ENCODE results near the gene PLCD4. TPM values are rescaled to one million over a fixed set of nuclear protein-coding genes. Genes with fewer than 3 reads are reported as not detected.

Gene PLCD4
- 9.9 and 11.8 TPM in 2 replicates for total RNA-seq
- 7.6 TPM for polyA plus RNA-seq (2012)

DNA sequence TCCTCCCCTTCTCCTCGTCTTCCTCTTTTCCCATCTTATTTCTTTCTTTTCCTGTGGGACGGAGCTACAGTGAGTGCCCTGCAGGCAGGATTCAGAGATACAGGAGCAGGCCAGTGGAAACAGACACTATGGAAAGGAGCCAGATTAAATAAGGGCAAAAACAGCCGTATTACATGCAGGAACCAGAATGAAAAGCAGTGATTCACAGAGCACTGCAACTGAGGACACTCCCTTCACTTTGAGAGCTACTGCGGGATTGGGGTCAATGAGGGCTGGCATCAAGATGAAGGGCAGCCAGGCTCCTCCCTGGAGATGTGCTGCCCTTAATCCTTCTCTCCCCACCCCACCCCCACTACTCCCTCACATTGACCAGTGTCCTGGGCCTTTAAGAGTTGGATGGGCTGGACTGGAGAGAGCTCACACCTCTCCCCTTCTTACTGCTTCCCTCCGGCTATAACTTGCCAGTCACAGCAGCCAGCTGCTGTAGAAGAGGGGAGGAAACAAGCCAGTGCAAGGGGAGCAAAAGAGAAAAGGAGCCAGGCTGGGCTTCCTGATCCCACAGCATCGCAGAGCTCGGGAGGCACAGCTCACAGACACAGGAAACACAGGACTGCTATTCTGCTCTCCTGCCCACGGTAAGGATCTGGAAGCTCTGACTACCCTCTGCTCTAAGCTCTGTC is at the start of gene PLCD4:
Gene PLCD4 (plus strand): TSS at position 464 of the 680 bp plus-strand sequence. CDS start 7,841 bp downstream, outside the sequence.
- DNase-seq (ENCODE audit: low read depth), result peak; percentile 96

DNA sequence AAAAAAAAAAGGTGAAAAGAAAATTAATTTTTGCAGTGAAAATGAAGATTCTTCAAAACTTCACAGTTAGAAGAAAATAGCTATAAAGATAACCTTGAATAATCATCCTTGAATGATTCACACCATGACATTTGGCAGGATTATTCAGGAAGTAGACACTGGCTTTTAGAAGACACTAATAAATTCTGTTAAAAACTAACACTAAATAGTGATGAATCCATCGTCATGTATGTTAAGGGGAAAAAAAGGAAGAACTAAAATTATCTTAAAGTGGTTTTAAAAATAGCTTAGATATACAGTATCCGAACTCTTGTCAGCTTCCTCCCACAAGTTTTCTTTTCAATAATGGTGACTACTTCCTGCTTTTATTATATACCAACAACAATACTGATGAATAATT is 49.8 kb upstream of the PLCD4 start:
- no peak for DNase-seq (ENCODE audit: low read depth)

DNA sequence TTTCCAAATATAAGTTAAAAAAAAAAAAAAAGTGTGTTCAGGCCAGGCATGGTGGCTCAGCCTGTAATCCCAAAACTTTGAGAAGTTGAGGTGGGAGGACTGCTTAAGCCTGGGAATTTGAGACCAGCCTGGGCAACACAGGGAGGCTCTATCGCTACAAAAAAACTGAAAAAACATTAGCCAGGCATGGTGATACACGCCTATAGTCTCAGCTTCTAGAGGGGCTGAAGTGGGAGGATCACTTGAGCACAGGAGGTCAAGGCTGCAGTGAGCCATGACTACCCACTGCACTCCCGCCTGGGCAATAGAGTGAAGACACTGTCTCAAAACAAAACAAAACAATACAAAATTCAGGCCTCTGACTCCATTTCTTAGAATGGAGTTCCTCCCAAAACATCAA is 48.7 kb upstream of the PLCD4 start:
- no peak for DNase-seq (ENCODE audit: low read depth)

DNA sequence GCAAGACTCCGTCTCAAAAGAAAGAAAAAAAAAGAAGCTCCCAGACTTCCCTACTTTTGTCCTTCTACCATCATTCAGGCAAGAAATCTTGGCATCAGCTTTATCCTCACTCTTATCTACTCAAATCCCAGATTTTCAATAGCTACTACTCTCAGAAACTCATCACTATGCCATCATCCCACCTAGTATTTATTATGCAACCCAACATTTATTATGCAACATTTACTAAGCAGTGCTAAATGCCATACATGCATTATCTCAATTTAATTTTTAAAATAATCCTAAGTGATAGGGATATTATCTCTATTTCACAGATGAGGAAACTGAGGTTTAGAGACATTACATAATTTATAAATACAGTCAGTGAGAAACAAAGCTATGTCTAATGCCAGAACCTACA is 43.6 kb upstream of the PLCD4 start:
- no peak for DNase-seq (ENCODE audit: low read depth)

DNA sequence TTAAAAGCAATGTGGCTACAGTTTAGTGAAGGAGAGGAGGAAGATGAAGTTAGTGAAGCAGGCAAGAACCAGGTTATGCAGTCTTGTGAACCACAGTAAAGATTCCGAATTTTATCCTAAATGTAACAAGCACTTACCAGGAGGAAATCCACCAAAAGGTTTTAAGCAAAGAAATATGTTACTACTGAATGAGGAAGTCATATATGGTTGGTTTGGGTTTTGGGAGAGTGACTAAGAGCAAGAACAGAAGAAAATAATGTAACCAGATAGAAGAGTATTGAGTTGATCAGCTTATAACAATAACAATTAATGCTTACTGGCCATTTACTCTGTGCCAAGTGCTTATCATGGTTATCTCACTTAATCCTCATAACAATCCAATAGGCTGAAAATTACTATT is 41.4 kb upstream of the PLCD4 start:
- no peak for DNase-seq (ENCODE audit: low read depth)

DNA sequence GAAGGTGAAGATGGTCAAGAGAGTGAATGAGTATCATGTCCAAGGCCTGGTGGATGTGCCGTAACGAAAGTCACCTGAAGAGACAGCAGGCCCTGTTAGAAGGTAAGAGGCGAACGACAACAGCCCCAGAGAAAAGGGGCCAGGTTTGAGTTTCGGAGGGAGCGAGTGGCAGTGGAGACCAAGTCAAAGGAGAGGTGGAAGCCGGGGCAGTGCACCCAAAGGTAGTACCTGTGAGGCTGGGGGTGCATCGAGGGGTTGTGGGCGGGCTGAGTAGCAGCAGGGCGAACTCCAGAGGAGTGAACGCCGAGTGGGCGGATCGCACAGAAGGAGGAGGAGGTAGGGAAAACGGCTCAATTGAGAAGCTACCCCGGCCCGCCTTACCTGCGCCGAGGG is 39.9 kb upstream of the PLCD4 start:
- DNase-seq (ENCODE audit: low read depth), result no peak

DNA sequence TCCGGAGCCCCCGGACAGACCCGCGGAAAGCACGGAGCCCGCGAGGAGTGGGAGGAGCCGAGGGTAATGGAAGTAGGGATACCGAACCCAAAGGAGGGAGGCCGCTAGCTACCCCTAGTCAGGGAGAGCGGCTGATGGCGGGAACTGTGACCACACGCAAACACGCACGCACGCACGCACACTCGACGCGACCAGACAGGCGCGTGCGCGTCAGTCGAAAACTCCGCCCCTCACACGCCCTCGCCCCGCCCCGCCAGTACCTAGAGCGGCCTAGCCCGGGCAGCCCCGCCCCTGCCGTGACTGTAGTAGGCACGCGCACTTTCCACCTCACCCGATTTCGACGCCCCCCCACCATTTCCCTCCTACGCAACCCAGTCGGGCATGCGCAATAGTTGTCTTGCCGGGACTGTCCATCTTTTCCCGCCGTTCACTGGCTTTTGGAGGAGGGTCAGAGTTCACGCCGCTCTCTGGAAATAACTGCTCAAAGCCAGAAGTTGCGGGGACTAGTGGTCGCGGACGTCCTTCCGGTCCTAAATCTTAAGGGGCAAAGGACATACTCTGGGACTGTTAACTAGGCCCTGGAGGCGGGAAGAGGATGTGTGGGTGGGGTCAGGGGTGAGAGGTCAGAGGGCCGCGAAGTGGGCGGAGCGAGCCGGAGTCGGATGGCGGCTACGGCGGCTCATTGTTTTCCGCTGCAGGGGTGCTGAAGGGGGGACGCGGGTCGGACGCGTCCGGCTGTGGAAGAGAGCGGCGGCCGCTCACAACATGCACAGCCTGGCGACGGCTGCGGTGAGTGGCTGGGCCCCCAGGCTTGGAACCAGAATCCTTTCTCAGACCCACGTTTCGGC is 39.3 kb upstream of the PLCD4 start, which contains the start of the genes CNOT9 and USP37:
Gene CNOT9 (plus strand): TSS at position 650 of the 848 bp plus-strand sequence. CDS start 116 bp downstream, at position 766.
Gene USP37 (minus strand): TSS at position 162 of the 848 bp plus-strand sequence. CDS start 9,698 bp downstream, outside the sequence.
- DNase-seq (ENCODE audit: low read depth), result peak; percentile 98

DNA sequence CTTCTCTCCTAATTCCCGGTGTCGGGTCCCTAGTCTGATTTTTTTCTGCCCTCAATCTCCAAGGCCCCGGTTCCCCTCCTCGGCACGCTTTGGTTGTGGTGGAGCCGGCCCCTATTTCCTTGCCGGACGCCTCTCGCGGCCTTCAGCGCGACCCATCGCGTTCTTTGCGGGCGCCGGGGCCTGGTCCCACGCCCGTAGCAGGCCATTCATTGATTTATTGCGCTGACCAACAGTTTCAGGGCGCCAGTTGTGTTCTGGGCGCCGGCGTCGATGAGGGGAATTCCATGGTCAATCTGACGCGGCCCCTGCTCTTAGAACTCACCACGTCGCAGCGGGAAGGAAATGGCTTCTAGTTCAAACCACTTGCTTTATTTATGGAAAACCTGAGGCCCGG is 38.7 kb upstream of the PLCD4 start:
- peak; percentile 75 for DNase-seq (ENCODE audit: low read depth)

DNA sequence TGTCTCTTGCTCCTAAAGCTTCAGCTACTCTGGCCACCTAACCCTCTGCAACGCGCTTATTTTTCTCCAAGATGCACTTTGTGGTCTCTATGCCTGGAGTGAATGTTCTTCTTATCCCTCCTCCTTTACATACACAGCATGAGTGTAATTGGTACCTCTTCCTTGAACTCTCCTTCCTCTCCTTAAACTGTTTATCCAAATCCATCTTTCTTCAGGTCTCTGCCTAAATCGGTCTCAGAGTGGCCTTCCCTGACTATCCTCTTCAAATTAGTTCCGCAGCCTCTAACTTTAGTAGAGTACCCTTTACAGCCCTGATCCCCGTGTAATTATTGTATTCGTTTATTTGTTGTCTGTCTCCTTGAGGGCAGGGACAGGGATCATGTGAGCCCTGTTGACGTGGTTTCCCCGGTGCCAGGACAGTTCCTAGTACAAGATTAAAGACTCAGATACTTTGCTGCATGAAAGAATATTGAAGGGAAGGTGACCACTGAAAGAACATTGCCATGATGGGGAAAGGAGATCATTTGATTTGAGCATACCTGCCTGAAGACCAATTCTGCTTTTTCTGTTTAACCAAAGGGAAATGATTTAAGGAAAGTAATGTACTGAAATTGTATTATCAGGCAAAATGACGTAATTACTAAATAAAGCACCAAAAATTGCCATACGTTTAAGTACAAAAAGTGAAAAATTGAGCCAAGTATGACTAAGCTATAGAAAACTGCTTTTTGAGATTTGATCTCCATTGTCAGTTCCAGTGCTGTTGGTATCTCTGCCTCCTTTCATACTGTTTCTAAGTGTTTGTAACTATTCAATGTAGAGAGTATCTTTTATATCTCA is 37.8 kb upstream of the PLCD4 start:
- peak; percentile 44 for DNase-seq (ENCODE audit: low read depth)

DNA sequence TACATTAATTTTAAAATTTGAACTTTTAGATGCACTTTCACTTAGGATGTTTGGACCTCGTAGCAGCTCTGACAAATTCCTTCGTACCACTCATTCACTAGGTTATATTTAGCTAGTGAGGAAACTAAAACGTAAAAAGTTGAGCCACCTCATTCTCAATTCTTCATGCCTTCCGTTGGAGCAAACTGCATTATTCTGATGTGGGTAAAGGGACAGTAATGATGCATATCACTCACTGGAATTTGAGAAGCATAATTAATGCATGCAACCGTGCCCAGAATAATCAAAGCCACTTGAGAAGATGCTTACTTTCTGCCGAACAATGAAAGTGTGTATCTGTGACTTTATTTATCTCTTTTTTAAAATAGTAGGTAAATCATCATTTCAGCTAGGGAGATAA is 36.8 kb upstream of the PLCD4 start:
- peak; percentile 50 for DNase-seq (ENCODE audit: low read depth)

DNA sequence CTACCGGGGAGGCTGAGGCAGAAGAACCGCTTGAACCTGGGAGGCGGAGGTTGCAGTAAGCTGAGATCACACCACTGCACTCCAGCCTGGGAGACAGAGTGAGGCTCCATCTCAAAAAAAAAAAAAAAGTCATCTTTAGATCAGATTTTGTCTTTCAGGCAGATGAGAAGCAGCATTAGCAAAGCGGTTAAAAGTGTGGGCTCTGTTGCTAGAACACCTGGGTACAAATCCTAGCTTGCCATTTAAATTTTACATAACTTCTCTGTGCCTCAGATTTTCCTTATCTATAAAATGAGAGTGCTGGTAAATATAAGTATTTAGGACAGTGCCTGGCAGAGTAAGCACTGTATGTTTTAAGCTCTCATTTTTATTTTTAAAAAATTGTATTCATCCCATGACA is 30.8 kb upstream of the PLCD4 start:
- DNase-seq (ENCODE audit: low read depth), result no peak

DNA sequence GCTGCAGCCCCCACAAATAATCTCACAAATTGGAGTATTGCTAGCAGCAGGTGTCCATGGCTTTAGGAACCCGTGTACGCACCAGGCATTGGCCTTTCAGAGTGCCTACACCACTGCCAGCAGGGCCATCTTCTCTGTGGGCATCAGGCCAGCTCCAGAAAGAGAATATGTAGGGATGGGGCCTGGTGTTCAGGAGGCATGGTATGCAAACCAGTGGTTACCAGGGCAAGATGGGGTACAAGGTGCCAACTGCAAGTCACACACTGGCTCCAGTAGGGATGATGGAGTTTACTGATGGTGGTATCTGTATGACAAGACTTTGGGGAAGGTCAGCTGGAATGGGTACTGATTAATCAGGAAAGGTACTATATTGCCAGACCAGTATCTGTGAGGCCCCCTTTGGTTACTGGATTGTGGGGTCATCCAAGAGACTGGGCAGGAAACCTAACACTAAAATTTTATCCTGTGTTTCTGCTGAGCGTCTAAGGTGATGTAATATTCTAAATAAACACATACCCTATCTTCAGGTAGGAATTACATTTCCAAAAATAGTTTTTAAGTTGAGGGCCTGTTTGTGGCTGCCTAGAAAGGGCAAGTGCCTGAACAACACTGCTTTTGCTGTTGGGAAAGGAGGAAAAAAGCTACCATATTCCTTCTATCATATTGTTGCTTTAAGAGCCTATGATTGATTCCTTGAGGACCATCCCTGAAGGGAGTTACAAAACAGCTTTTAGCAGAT is 30.0 kb upstream of the PLCD4 start:
- DNase-seq (ENCODE audit: low read depth), result peak; percentile 26

DNA sequence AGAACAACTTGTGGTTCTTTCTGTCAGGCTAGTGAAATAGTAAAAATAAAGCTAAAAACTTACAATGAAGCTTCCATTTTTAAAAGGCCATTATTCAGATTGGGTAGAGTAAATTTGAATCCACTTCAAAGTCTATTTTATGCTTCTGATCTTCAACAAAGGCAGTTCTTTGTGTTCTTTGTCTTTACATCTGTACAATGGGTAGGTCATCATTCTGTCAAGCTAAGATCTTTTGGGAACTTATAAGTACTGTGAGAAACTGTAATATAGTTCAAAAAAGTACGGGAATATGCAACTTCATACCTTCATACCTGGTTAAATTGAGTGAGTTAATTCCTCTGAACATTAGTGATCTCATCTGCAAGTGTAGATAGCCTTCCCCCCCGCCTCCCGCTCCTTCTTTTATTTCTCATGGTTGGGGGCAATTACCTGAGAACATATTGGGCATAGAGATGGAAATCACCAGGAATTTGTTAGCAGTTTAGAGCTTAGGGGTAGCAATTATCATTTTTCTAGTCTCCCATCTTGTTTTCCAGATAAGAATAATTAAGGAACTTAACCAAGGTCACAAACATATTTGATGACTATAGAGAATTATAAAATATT is 29.3 kb upstream of the PLCD4 start:
- no peak for DNase-seq (ENCODE audit: low read depth)

DNA sequence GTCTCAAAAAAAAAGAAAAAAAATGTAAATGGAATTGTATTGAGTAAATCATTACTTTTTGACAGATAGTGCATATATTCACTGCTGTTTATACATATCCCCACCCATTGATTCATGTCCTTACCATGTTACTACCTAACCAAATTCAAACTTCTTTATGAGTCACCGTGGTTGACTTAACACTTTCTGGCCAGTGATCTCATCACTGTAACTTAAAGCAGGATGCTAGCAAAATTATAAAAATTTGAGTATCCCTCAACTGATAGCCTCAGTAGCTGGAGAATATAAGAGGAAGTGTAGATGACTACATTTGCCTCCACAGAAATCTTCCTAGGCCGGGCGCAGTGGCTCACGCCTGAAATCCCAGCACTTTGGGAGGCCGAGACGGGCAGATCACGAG is 25.6 kb upstream of the PLCD4 start:
- DNase-seq (ENCODE audit: low read depth), result no peak

DNA sequence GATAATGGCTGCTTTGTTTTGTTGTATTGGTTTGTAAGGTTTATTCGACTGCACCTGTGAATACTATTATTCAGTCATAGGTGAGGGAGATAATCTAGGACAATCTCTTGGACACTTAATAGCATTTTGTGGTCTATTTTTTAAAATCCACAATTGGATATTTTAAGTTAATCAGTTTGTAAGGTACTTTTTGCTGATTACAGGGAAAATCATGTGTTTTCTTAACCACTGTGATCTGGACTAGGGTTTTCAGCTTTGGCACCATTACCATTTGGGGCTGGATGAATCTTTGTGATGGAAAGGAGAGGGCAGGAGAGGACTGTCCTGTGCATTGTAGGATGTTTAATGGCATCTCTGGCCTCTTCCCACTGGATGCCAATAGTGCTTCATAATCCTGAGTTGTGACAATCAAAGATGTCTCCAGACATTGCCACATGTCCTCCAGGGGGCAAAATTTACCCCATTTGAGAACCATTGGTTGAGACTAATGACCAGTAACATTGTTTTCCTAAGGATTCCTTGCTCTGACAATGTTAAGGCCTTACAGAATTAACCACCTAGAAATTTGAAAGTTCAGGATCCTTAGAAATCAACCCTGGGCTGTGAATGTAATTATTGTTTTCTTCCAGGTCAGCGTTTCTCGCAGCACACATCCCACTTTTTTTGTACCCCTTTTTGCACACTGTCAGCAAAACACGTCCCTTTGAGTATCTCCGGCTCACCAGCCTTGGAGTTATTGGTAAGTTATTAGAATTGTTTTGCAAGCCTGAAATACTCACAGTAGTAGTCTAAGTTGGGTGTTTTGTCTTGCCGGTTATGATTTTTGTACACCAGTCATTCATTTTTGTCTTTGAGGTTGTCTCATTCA is 23.5 kb upstream of the PLCD4 start:
- no peak for DNase-seq (ENCODE audit: low read depth)

DNA sequence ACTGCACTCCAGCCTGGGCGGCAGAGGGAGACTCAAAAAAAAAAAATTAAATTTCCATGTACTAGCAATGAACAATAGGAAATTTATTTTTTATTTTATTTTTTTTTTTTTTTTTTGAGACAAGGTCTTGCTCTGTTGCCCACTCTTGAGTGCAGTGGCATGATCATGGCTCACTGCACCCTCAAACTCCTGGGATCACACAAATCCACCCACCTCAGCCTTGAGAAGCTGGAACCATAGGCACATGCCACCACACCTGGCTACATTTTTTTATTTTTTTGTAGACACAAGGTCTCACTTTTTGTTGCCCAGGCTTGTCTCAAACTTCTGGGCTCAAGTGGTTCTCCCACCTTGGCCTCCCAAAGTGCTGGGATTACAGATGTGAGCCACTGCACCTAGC is 22.2 kb upstream of the PLCD4 start:
- no peak for DNase-seq (ENCODE audit: low read depth)

DNA sequence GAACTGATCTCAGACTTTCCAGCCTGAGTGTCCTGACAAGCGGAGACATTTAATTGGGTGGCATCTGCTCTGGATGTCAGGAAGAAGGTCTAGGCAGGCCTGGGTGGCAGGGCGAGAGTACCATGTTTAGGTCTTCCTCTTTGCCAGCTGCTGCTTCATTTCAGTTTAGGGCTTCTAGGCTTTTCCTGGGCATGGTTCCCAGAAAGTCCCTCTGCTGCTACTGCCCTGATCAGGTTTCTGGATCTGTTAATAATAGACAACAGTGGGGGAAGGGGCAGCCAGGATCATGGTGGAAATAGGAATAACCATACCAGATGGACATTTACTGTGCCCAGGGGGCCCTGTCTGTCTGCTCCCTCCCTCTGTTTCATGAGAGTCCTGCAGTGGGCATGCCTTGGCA is 2.3 kb upstream of the PLCD4 start:
- DNase-seq (ENCODE audit: low read depth), result peak; percentile 99

DNA sequence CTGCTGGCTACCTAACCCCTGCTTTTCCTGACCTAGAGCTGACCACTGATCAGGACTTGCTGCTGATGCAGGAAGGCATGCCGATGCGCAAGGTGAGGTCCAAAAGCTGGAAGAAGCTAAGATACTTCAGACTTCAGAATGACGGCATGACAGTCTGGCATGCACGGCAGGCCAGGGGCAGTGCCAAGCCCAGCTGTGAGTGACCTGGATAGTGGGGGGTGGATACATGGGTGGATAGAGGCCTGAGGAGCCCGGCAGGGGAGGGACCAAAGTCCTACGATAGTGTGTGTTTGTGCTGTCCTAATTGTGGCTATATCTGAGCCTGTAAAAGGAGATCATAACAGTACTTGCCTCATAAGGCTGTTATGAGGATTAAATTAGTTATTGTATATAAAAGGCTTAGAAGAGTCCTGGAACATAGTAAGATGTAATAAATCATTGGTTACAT is 8.2 kb downstream of the PLCD4 start:
- no peak for DNase-seq (ENCODE audit: low read depth)
